Measurements from ENCODE around the gene MT4. TPM values are rescaled to one million over a fixed set of nuclear protein-coding genes. Genes with fewer than 3 reads are reported as not detected.

Gene MT4
- total RNA-seq, 4 donors from 2014 or later, result not detected

DNA sequence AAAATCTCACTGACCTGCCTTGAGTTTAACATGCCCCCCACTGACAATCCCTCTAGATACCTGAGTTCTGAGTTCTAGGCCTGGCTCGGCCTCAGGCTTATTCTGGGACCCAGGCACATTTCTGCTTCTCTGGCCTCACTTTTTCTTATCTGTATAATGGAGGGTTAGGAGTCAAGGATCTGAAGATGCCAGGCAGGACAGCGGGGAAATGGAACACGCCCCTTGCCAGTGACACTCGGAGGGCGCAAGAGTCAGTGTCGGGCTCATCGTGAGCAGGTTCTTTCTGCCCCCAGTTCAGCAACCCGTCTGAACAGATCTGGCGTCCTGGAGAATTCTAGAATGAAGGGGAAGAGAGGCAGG lies 23.9 kb downstream of the MT4 start:
- no peak for DNase-seq (ENCODE audit: extremely low spot score)
- TF ChIP-seq POLR2A (IDR thresholded peaks at IDR 0.05; ENCODE audit: low read depth) (no peak), CTCF (IDR thresholded peaks at IDR 0.05) (no peak), POLR2AphosphoS5 (IDR thresholded peaks at IDR 0.05) (no peak), EP300 (IDR thresholded peaks at IDR 0.05) (no peak)
- peaks cover 5 to 15% (median 12%) of the 10 kb centered on the region in 4 donors for H3K4me1 ChIP-seq
- intact Hi-C loops (cut with DNase I), result no loop called here
- peak overlapping the region; percentile 42 to 60 (median 52) for H3K4me3 ChIP-seq
- 36% methylated on average over 9 of the region's 9 CpGs for WGBS
- peaks cover 8 to 44% (median 12%) of the 10 kb centered on the region in 4 donors for H3K27me3 ChIP-seq
- H3K27ac ChIP-seq (replicated peaks in 1 of 4), result no peak overlapping the region
- no peaks in the 10 kb centered on the region for H3K9me3 ChIP-seq
- H3K36me3 ChIP-seq, result no peaks in the 10 kb centered on the region

- TF ChIP-seq EP300 (IDR thresholded peaks at IDR 0.05), result no peak
- peak in 1 of 2 donors; percentile 34 for TF ChIP-seq POLR2AphosphoS5 (IDR thresholded peaks at IDR 0.05)
- 18% methylated on average over 17 of the region's 87 CpGs for WGBS
- Histone ChIP-seq H3K9me3 (no peaks in the 10 kb centered on the region), H3K27me3 (peaks cover 8 to 44% (median 12%) of the 10 kb centered on the region in 4 donors), H3K27ac (replicated peaks in 1 of 4) (no peak within 1 kb of the TSS), H3K36me3 (no peaks in the 10 kb centered on the region), H3K4me3 (peak within 1 kb of the TSS; percentile 42 to 60 (median 52)), H3K4me1 (peaks cover 5 to 15% (median 12%) of the 10 kb centered on the region in 4 donors)
- intact Hi-C loops (cut with DNase I), result no loop called here
- no peak for DNase-seq (ENCODE audit: extremely low spot score)
These were observed 24.5 kb downstream of the MT4 start, which contains the start of gene MT3 for GRCh38 chr16:56589141-56590039. MT3 (plus strand) TSS chr16:56589528; CDS start chr16:56589591, 63 bp downstream.

DNA sequence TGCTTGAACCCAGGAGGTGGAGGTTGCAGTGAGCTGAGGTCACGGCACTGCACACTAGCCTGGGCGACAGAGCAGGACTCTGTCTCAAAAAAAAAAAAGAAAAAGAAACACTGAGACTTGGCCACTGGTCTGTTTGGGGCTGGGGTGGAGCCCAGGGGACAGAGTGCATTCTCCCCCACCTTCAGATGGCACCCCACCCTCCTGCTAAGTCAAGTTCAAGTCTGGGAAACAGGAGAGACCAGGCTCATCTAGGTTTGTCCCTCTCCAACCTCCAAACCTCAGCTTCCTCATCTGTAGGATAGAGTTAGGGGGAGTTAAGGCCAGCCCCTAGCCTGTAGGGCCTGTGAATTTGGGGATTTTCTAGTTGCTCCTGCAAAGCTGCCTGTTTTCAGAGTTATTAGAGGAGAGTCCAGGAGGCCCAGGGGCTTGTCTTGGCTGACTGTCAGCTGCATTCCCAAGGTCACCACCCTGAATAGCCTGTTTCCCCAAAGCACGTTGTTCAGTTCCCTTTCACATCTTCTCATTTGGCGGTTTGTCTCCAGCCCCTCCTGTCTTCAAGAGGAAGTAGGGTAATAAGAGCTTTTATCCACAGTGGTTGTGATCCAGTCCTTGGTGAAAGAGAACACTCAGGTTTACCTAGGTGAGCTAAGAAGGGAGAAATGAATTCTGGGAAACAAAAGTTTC lies 26.6 kb downstream of the MT4 start:
- Histone ChIP-seq H3K4me3 (no peak overlapping the region), H3K27me3 (peaks cover 8 to 44% (median 12%) of the 10 kb centered on the region in 4 donors), H3K4me1 (peaks cover 5 to 15% (median 12%) of the 10 kb centered on the region in 4 donors), H3K9me3 (no peaks in the 10 kb centered on the region), H3K27ac (replicated peaks in 1 of 4) (no peak overlapping the region), H3K36me3 (no peaks in the 10 kb centered on the region)
- DNase-seq (ENCODE audit: extremely low spot score), result no peak
- WGBS, result 78% methylated on average over 4 of the region's 4 CpGs
- intact Hi-C loops (cut with DNase I), result no loop called here
- TF ChIP-seq EP300 (IDR thresholded peaks at IDR 0.05) (no peak), POLR2AphosphoS5 (IDR thresholded peaks at IDR 0.05) (no peak), POLR2A (IDR thresholded peaks at IDR 0.05; ENCODE audit: low read depth) (no peak)

DNA sequence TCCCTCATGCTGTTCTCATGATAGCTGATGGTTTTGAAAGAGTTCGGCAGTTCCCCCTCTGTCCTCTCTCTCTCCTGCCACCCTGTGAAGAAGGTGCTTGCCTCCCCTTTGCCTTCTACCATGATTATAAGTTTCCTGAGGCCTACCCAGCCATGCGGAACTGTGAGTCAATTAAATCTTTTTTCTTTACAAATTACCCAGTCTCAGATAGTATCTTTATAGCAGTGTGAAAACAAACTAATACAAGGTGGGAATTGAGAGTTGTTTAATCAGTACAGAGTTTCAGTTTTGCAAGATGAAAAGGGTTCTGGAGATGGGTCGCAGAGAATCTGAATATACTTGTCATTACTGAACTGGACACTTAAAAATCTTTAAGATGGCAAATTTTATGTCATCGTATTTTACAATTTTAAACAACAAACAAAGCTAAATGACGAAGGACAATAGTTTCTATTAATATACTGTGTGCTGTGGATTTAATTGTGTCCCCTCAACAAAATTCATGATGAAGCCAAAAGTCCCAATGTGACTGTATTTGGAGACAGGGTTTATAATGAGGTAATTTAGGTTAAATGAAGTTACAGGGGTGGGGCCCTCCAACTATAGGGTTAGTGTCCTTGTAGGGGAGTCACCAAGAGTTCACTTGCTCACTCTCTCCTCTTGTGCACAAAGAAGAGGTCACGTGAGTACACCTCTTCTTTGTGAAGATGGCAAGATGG lies 28.9 kb downstream of the MT4 start:
- Histone ChIP-seq H3K36me3 (no peaks in the 10 kb centered on the region), H3K27me3 (peaks cover 8 to 23% (median 12%) of the 10 kb centered on the region in 4 donors), H3K27ac (replicated peaks in 1 of 4) (no peak overlapping the region), H3K4me3 (no peak overlapping the region), H3K4me1 (peaks cover 5 to 13% (median 12%) of the 10 kb centered on the region in 4 donors), H3K9me3 (no peaks in the 10 kb centered on the region)
- DNase-seq (ENCODE audit: extremely low spot score), result no peak
- no peak for TF ChIP-seq EP300 (IDR thresholded peaks at IDR 0.05)
- no peak for TF ChIP-seq POLR2A (IDR thresholded peaks at IDR 0.05; ENCODE audit: low read depth)
- no peak for TF ChIP-seq POLR2AphosphoS5 (IDR thresholded peaks at IDR 0.05)
- TF ChIP-seq CTCF (IDR thresholded peaks at IDR 0.05), result no peak
- WGBS, result 77% methylated on average over 6 of the region's 6 CpGs
- intact Hi-C loops (cut with DNase I), result no loop called here

DNA sequence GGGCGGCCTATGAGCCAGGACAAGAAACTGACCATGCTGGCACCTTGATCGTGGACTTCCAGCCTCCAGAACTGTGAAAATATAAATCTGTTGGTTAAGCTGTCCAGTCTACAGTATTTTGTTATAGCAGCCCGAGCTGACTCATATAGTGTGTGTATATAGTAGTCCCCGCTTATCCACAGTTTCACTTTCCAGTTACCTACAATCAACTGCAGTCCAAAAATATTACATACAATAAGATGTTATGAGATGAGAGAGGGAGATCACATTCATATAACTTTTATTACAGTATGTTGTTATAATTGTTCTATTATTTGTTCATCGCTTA lies 29.4 kb downstream of the MT4 start:
- Histone ChIP-seq H3K36me3 (no peaks in the 10 kb centered on the region), H3K4me3 (no peak overlapping the region), H3K27me3 (peaks cover 2 to 18% (median 8%) of the 10 kb centered on the region in 4 donors), H3K27ac (replicated peaks in 1 of 4) (no peak overlapping the region), H3K9me3 (no peaks in the 10 kb centered on the region), H3K4me1 (peaks cover 5 to 8% (median 7%) of the 10 kb centered on the region in 4 donors)
- WGBS, result 82% methylated on average over 5 of the region's 5 CpGs
- intact Hi-C loops (cut with DNase I), result no loop called here
- DNase-seq (ENCODE audit: extremely low spot score), result no peak
- no peak for TF ChIP-seq POLR2AphosphoS5 (IDR thresholded peaks at IDR 0.05)
- TF ChIP-seq POLR2A (IDR thresholded peaks at IDR 0.05; ENCODE audit: low read depth), result no peak
- no peak for TF ChIP-seq CTCF (IDR thresholded peaks at IDR 0.05)
- no peak for TF ChIP-seq EP300 (IDR thresholded peaks at IDR 0.05)

Data from esophagus muscularis mucosa (tissue), 4 donors.